GM12878 (cell line): ENCODE results near the gene TNRC6B. TPM values are rescaled to one million over a fixed set of nuclear protein-coding genes. Genes with fewer than 3 reads are reported as not detected.
A peak's percentile ranks its signal among the peaks of the same experiment; 100 is the strongest.

ENCODE experiments used
- HDAC2 ChIP-seq: fragments of 200-600 bp; sonication (generic); IDR thresholded peaks from 2 replicates; pipeline ENCODE4 v1.6.1; 2017
- MEF2A ChIP-seq: IDR thresholded peaks from 2 replicates; pipeline ENCODE4 v1.6.1; 2011; ENCODE audit warnings: low read depth, mild to moderate bottlenecking, low read length, moderate library complexity; ENCODE audit not compliant: insufficient read depth
- MTA2 ChIP-seq: fragments of 450-650 bp; IDR thresholded peaks from 2 replicates; pipeline ENCODE4 v1.6.1; 2016; ENCODE audit warnings: low read depth, mild to moderate bottlenecking, moderate library complexity
- MYC ChIP-seq: IDR thresholded peaks from 2 replicates; pipeline ENCODE4 v1.6.1; 2011; ENCODE audit warnings: mild to moderate bottlenecking, low read length, moderate library complexity, inconsistent platforms; ENCODE audit not compliant: insufficient read depth, insufficient replicate concordance, insufficient read length, severe bottlenecking
- NR2F1 ChIP-seq: fragments of 450-650 bp; conservative IDR thresholded peaks from 2 replicates; pipeline ENCODE4 v1.6.1; 2017; ENCODE audit warnings: mild to moderate bottlenecking
- PML ChIP-seq: IDR thresholded peaks from 2 replicates; pipeline ENCODE4 v1.6.1; 2012; ENCODE audit warnings: low read length, inconsistent platforms
- POLR2AphosphoS2 ChIP-seq: IDR thresholded peaks from 2 replicates; pipeline ENCODE4 v1.6.1; 2011; ENCODE audit warnings: low read depth, mild to moderate bottlenecking, low read length, improper control_type of control experiment, moderate library complexity
- POLR2AphosphoS5 ChIP-seq: IDR thresholded peaks from 2 replicates; pipeline ENCODE4 v1.6.1; 2011; ENCODE audit warnings: mild to moderate bottlenecking, low read length, inconsistent platforms
- SIN3A ChIP-seq: IDR thresholded peaks from 2 replicates; pipeline ENCODE4 v1.6.1; 2012; ENCODE audit warnings: low read depth, low read length, improper control_type of control experiment
- SMARCA5 ChIP-seq: fragments of 450-650 bp; IDR thresholded peaks from 2 replicates; pipeline ENCODE4 v1.6.1; 2017; ENCODE audit warnings: mild to moderate bottlenecking
- SRF ChIP-seq, 2 experiments: IDR thresholded peaks; 2 replicates each; pipeline ENCODE4 v1.6.1; 2011; ENCODE audit warnings: low read depth in 2 of 2, low read length in 2 of 2, mild to moderate bottlenecking in 1 of 2, moderate library complexity in 1 of 2
- SUZ12 ChIP-seq: fragments of 200-600 bp; sonication (generic); IDR thresholded peaks from one replicate; pipeline ENCODE4 v1.6.1; 2018; ENCODE audit warnings: antibody characterized with exemption, mild to moderate bottlenecking; ENCODE audit not compliant: unreplicated experiment
- TAF1 ChIP-seq: IDR thresholded peaks from 2 replicates; pipeline ENCODE4 v1.6.1; 2011; ENCODE audit warnings: mild to moderate bottlenecking, low read depth, low read length, borderline replicate concordance
- WRNIP1 ChIP-seq: IDR thresholded peaks from 2 replicates; pipeline ENCODE4 v1.6.1; 2011; ENCODE audit warnings: low read depth, low read length, improper control_type of control experiment, borderline replicate concordance
- ZNF217 ChIP-seq: fragments of 450-650 bp; IDR thresholded peaks from 2 replicates; pipeline ENCODE4 v1.6.1; 2017; ENCODE audit warnings: antibody characterized with exemption, mild to moderate bottlenecking
- ZNF274 ChIP-seq: IDR thresholded peaks from one replicate; pipeline ENCODE4 v1.8.0; 2011; ENCODE audit not compliant: insufficient read length, insufficient read depth
- polyA plus RNA-seq, 11 experiments: library from polyadenylated mRNA; depleted of rRNA in 4 of 11; unstranded in 6 of 11; stranded (reverse) in 5 of 11; fragments of >200 nt; fragmentation: Nextera tagmentation in 4 of 11; fragmentation: Illumina TruSeq in 1 of 11; extraction: Ambion mirVana in 4 of 11; extraction: Trizol in 1 of 11; gene quantifications; 1 replicate in 1 of 11; 2 replicates in 10 of 11; pipeline versions ENCODE4 v1.2.1 to v1.2.3, GENCODE V29; 2011 to 2016; ENCODE audit warnings: inconsistent platforms in 2 of 11, missing spikeins in 2 of 11, low read depth in 1 of 11
- total RNA-seq, 4 experiments: library from RNA; depleted of rRNA in 3 of 4; stranded (reverse); fragments of >200 nt in 3 of 4; fragmentation: Illumina TruSeq in 1 of 4; extraction: Trizol in 1 of 4; gene quantifications; 2 replicates each; pipeline versions ENCODE4 v1.2.1 to v1.2.3, GENCODE V29; 2013 to 2021
- TF ChIP-seq, protein P1 (sequence below): fragments of 450-650 bp; IDR thresholded peaks from 2 replicates; pipeline ENCODE4 v1.6.1; 2017; ENCODE audit warnings: mild to moderate bottlenecking, low read depth, inconsistent platforms; ENCODE audit not compliant: poor library complexity, severe bottlenecking
- TF ChIP-seq, protein P2 (sequence below): fragments of 450-650 bp; IDR thresholded peaks from 2 replicates; pipeline ENCODE4 v1.6.1; 2017; ENCODE audit warnings: mild to moderate bottlenecking
- TF ChIP-seq, protein P3 (sequence below): fragments of 450-650 bp; formaldehyde crosslinking; IDR thresholded peaks from 2 replicates; pipeline ENCODE4 v1.5.0; 2022; ENCODE audit warnings: mild to moderate bottlenecking, missing genetic modification characterization
- TF ChIP-seq, protein P4 (sequence below): fragments of 450-650 bp; formaldehyde crosslinking; IDR thresholded peaks from 2 replicates; pipeline ENCODE4 v1.4.0; 2020; ENCODE audit warnings: mild to moderate bottlenecking, moderate library complexity

TNRC6B gene
- total and polyA plus RNA-seq, 10 of the 15 experiments (the other 5 are each of a cell fraction or from before 2014, with no cell fraction given), result 3.6 to 32.8 (median 16.4) TPM

DNA sequence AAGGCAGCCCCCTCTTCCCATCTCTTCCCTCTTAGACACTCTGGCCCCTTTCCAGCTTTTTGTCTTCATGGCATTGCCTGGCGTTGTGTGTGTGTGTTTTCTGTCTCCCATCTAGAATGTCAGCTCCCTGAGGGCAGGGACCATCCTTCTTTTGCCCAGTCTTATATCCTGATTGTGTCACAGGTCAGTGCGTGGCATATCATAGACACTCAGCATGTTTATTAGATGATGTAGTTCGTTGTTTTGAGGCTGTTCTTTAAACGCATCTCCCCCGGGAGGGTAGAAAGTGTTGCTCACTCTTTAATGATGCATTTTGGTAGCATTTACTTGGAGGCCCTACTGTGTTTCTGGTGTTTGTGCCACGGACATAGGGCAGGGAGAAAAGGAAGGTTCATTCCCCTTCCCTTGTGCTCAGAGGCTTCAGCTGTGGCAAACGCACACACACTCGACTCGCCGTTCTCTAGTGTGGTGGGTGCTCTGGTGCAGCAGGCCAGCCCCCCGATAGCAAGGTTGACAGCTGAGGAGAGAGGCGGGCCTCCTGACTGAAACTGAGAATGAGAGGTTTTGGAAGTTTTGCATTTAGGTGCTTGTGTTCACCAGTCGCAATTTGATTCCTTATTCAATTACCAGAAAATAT lies 60.2 kb downstream of the TNRC6B start (continued):
- no peak for TF ChIP-seq POLR2AphosphoS2
- TF ChIP-seq WRNIP1, result no peak
- TF ChIP-seq, protein P1, sequence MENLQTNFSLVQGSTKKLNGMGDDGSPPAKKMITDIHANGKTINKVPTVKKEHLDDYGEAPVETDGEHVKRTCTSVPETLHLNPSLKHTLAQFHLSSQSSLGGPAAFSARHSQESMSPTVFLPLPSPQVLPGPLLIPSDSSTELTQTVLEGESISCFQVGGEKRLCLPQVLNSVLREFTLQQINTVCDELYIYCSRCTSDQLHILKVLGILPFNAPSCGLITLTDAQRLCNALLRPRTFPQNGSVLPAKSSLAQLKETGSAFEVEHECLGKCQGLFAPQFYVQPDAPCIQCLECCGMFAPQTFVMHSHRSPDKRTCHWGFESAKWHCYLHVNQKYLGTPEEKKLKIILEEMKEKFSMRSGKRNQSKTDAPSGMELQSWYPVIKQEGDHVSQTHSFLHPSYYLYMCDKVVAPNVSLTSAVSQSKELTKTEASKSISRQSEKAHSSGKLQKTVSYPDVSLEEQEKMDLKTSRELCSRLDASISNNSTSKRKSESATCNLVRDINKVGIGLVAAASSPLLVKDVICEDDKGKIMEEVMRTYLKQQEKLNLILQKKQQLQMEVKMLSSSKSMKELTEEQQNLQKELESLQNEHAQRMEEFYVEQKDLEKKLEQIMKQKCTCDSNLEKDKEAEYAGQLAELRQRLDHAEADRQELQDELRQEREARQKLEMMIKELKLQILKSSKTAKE, result no peak
- no peak for TF ChIP-seq SUZ12
- TF ChIP-seq, protein P2, sequence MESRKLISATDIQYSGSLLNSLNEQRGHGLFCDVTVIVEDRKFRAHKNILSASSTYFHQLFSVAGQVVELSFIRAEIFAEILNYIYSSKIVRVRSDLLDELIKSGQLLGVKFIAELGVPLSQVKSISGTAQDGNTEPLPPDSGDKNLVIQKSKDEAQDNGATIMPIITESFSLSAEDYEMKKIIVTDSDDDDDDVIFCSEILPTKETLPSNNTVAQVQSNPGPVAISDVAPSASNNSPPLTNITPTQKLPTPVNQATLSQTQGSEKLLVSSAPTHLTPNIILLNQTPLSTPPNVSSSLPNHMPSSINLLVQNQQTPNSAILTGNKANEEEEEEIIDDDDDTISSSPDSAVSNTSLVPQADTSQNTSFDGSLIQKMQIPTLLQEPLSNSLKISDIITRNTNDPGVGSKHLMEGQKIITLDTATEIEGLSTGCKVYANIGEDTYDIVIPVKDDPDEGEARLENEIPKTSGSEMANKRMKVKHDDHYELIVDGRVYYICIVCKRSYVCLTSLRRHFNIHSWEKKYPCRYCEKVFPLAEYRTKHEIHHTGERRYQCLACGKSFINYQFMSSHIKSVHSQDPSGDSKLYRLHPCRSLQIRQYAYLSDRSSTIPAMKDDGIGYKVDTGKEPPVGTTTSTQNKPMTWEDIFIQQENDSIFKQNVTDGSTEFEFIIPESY, result no peak
- no peak for TF ChIP-seq MEF2A
- TF ChIP-seq HDAC2, result no peak
- TF ChIP-seq ZNF274, result no peak
- TF ChIP-seq MTA2, result 0 out of 2 replicates have a peak, but pooled peaks have one; percentile 44
- TF ChIP-seq POLR2AphosphoS5, result no peak
- TF ChIP-seq ZNF217, result no peak
- no peak for TF ChIP-seq SMARCA5
- TF ChIP-seq NR2F1, result no peak
- no peak for TF ChIP-seq PML
- TF ChIP-seq SRF (IDR thresholded peaks at IDR 0.05; ENCODE audit: low read depth in 2 of 2, low read length in 2 of 2), result no peak
- no peak for TF ChIP-seq MYC
- no peak for TF ChIP-seq TAF1
- TF ChIP-seq, protein P3, sequence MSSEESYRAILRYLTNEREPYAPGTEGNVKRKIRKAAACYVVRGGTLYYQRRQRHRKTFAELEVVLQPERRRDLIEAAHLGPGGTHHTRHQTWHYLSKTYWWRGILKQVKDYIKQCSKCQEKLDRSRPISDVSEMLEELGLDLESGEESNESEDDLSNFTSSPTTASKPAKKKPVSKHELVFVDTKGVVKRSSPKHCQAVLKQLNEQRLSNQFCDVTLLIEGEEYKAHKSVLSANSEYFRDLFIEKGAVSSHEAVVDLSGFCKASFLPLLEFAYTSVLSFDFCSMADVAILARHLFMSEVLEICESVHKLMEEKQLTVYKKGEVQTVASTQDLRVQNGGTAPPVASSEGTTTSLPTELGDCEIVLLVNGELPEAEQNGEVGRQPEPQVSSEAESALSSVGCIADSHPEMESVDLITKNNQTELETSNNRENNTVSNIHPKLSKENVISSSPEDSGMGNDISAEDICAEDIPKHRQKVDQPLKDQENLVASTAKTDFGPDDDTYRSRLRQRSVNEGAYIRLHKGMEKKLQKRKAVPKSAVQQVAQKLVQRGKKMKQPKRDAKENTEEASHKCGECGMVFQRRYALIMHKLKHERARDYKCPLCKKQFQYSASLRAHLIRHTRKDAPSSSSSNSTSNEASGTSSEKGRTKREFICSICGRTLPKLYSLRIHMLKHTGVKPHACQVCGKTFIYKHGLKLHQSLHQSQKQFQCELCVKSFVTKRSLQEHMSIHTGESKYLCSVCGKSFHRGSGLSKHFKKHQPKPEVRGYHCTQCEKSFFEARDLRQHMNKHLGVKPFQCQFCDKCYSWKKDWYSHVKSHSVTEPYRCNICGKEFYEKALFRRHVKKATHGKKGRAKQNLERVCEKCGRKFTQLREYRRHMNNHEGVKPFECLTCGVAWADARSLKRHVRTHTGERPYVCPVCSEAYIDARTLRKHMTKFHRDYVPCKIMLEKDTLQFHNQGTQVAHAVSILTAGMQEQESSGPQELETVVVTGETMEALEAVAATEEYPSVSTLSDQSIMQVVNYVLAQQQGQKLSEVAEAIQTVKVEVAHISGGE, result no peak
- TF ChIP-seq, protein P4, sequence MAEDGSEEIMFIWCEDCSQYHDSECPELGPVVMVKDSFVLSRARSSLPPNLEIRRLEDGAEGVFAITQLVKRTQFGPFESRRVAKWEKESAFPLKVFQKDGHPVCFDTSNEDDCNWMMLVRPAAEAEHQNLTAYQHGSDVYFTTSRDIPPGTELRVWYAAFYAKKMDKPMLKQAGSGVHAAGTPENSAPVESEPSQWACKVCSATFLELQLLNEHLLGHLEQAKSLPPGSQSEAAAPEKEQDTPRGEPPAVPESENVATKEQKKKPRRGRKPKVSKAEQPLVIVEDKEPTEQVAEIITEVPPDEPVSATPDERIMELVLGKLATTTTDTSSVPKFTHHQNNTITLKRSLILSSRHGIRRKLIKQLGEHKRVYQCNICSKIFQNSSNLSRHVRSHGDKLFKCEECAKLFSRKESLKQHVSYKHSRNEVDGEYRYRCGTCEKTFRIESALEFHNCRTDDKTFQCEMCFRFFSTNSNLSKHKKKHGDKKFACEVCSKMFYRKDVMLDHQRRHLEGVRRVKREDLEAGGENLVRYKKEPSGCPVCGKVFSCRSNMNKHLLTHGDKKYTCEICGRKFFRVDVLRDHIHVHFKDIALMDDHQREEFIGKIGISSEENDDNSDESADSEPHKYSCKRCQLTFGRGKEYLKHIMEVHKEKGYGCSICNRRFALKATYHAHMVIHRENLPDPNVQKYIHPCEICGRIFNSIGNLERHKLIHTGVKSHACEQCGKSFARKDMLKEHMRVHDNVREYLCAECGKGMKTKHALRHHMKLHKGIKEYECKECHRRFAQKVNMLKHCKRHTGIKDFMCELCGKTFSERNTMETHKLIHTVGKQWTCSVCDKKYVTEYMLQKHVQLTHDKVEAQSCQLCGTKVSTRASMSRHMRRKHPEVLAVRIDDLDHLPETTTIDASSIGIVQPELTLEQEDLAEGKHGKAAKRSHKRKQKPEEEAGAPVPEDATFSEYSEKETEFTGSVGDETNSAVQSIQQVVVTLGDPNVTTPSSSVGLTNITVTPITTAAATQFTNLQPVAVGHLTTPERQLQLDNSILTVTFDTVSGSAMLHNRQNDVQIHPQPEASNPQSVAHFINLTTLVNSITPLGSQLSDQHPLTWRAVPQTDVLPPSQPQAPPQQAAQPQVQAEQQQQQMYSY, result no peak
- no peak for TF ChIP-seq SIN3A
